HG02763 (cell line): ENCODE measurements around the gene FBXL19.

Experiments
- ATAC-seq: cut with Tn5 transposase; IDR thresholded peaks from one replicate; pipeline ENCODE4 v1.9.1; 2021; ENCODE audit warnings: mild to moderate bottlenecking, moderate library complexity; ENCODE audit not compliant: unreplicated experiment

The FBXL19 gene

GRCh38 chr16:30961384-30961783, 38.0 kb downstream of the FBXL19 start:
- no peak for ATAC-seq

GRCh38 chr16:30963925-30964511, 40.6 kb downstream of the FBXL19 start:
- ATAC-seq: no peak

GRCh38 chr16:30964574-30965226, 41.3 kb downstream of the FBXL19 start:
- ATAC-seq: no peak

- ATAC-seq: no peak
Measured at GRCh38 chr16:30965436-30965835, 42.1 kb downstream of the FBXL19 start.

GRCh38 chr16:30966033-30966619, 42.8 kb downstream of the FBXL19 start:
- ATAC-seq: no peak

GRCh38 chr16:30967795-30968194, 44.4 kb downstream of the FBXL19 start:
- ATAC-seq: no peak

- no peak for ATAC-seq
Measured at GRCh38 chr16:30969246-30969842, 46.0 kb downstream of the FBXL19 start.

GRCh38 chr16:30971298-30971697, 47.9 kb downstream of the FBXL19 start:
- no peak for ATAC-seq

- ATAC-seq: no peak
Measured at GRCh38 chr16:30972872-30973271, 49.5 kb downstream of the FBXL19 start.

GRCh38 chr16:30974348-30974747, 51.0 kb downstream of the FBXL19 start:
- ATAC-seq: no peak

- ATAC-seq: no peak
Measured at GRCh38 chr16:30976486-30976885, 53.1 kb downstream of the FBXL19 start.

GRCh38 chr16:30977502-30977901, 54.1 kb downstream of the FBXL19 start:
- no peak for ATAC-seq

- no peak for ATAC-seq
Measured at GRCh38 chr16:30979170-30980022, 56.0 kb downstream of the FBXL19 start.

- ATAC-seq: no peak
Measured at GRCh38 chr16:30980023-30980371, 56.6 kb downstream of the FBXL19 start.

- no peak for ATAC-seq
Measured at GRCh38 chr16:30980434-30980833, 57.1 kb downstream of the FBXL19 start.

- no peak for ATAC-seq
Measured at GRCh38 chr16:30980959-30981358, 57.6 kb downstream of the FBXL19 start.

GRCh38 chr16:30982548-30983288, 59.3 kb downstream of the FBXL19 start:
- ATAC-seq: no peak

- ATAC-seq: no peak
Measured at GRCh38 chr16:30983289-30983889, 60.0 kb downstream of the FBXL19 start.

GRCh38 chr16:30983898-30984610, 60.7 kb downstream of the FBXL19 start:
- no peak for ATAC-seq
